WERI-Rb-1 (cell line): Measurements from ENCODE around the gene BCAR3.

Experiments used
- DNase-seq: peaks from one replicate; pipeline ENCODE4 v3.0.0-alpha.2; 2020
- H3K27ac ChIP-seq: fragments of 250-450 bp; sonication (Bioruptor Pico); 2 replicates; pipeline ENCODE4 v1.5.1; 2020; ENCODE audit warnings: mild to moderate bottlenecking, moderate library complexity
- H3K27me3 ChIP-seq: fragments of 250-450 bp; sonication (Bioruptor Pico); 2 replicates; pipeline ENCODE4 v1.5.1; 2021; ENCODE audit warnings: mild to moderate bottlenecking, low read depth, moderate library complexity; ENCODE audit not compliant: insufficient read depth, severe bottlenecking
- H3K36me3 ChIP-seq: fragments of 250-450 bp; sonication (Bioruptor Pico); 2 replicates; pipeline ENCODE4 v1.5.1; 2020; ENCODE audit warnings: mild to moderate bottlenecking, moderate library complexity
- H3K4me3 ChIP-seq: 2 replicates; pipeline ENCODE4 v1.5.1; 2011; ENCODE audit warnings: low read depth, mild to moderate bottlenecking, control low read depth, low read length
- H3K9me3 ChIP-seq: fragments of 250-450 bp; sonication (Bioruptor Pico); 2 replicates; pipeline ENCODE4 v1.5.1; 2021; ENCODE audit warnings: mild to moderate bottlenecking, moderate library complexity; ENCODE audit not compliant: severe bottlenecking
- TF ChIP-seq, protein P1 (sequence below): IDR thresholded peaks from 2 replicates; pipeline ENCODE4 v1.5.1; 2011; ENCODE audit warnings: low read depth, mild to moderate bottlenecking, control low read depth, inconsistent platforms, low read length

BCAR3 gene

GRCh38 chr1:93595743-93596142 is 85.9 kb downstream of the BCAR3 start:
- DNase-seq: no peak
- Histone ChIP-seq H3K27ac (no peak overlapping the region), H3K9me3 (no peaks in the 10 kb centered on the region), H3K36me3 (no peaks in the 10 kb centered on the region), H3K4me3 (no peak overlapping the region), H3K27me3 (no peaks in the 10 kb centered on the region)
- TF ChIP-seq, protein P1, sequence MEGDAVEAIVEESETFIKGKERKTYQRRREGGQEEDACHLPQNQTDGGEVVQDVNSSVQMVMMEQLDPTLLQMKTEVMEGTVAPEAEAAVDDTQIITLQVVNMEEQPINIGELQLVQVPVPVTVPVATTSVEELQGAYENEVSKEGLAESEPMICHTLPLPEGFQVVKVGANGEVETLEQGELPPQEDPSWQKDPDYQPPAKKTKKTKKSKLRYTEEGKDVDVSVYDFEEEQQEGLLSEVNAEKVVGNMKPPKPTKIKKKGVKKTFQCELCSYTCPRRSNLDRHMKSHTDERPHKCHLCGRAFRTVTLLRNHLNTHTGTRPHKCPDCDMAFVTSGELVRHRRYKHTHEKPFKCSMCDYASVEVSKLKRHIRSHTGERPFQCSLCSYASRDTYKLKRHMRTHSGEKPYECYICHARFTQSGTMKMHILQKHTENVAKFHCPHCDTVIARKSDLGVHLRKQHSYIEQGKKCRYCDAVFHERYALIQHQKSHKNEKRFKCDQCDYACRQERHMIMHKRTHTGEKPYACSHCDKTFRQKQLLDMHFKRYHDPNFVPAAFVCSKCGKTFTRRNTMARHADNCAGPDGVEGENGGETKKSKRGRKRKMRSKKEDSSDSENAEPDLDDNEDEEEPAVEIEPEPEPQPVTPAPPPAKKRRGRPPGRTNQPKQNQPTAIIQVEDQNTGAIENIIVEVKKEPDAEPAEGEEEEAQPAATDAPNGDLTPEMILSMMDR: no peak

DNA sequence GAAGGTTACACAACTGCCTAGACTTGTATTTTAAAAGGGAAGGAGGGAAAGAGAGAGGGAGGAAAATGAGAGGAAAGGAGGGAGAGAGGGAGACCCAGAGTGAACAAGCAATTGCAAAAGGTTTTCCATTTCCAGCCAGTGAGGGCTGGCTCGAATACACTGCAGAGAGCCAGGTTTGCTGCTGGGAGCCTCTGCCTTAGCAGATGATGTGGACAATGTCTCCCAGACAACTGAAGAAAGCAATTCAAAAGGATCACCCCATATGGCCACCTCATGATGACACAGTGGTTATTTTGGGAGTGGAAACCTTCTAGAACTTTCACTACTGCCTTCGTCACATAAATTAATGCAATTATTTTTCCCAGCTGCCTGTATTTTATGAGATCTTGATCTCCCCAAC is 86.4 kb downstream of the BCAR3 start:
- H3K27ac ChIP-seq: no peak overlapping the region
- H3K27me3 ChIP-seq: no peaks in the 10 kb centered on the region
- H3K36me3 ChIP-seq: no peaks in the 10 kb centered on the region
- TF ChIP-seq, protein P1: no peak
- no peak for DNase-seq
- H3K9me3 ChIP-seq: no peaks in the 10 kb centered on the region
- no peak overlapping the region for H3K4me3 ChIP-seq

DNA sequence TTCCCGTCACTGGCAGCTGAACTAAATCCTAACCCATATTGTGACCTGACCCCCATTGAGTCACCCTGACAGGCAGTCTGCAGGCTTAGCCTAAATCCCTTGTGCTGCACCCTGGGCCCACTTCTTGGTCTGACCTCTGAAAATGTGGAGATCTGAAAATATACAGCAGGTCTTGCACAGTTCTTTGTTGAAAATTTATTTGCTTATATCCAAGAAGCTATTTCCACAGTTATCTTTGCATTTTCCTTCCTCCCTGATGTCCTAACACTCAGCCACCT is 87.1 kb downstream of the BCAR3 start:
- Histone ChIP-seq H3K36me3 (no peaks in the 10 kb centered on the region), H3K9me3 (no peaks in the 10 kb centered on the region), H3K27ac (no peak overlapping the region), H3K4me3 (no peak overlapping the region), H3K27me3 (no peaks in the 10 kb centered on the region)
- TF ChIP-seq, protein P1: no peak
- DNase-seq: peak; percentile 13

DNA sequence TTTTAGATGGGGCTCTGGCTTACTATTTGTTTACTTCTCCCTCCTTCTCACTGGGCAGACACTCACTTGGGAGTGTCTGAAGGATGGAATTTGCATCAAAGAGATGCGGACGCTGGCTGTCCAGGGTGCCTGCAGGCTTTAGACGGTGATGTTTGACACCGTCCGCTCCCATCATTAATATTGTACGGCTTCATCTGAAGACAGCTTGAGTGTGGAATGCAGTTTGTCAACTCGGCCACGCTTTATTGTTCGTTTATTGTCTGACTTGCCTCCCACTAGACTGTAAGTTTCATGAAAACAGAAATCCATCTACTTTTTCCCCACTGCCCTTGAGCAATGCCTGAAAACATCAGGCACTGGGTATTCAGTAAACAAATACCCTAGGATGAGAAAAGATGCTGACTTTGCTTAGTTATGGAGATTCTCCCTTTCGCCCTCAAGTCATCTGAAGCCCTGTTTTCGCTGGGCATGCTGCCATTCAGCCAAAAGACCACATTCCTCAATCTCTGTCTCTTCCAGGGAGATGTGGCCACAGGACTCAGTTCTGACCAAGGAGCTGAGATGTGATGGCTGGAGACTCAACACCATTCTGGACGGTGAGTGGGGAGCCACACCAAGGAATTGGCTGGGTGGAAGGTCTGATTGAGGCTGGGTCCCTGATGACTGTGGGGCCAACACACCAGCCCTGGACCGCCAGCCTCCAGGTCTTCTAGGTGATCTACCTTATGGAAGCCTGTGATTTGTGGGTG is 87.6 kb downstream of the BCAR3 start:
- TF ChIP-seq, protein P1: no peak
- H3K36me3 ChIP-seq: no peaks in the 10 kb centered on the region
- no peak for DNase-seq
- no peak overlapping the region for H3K4me3 ChIP-seq
- no peaks in the 10 kb centered on the region for H3K27me3 ChIP-seq
- no peak overlapping the region for H3K27ac ChIP-seq
- no peaks in the 10 kb centered on the region for H3K9me3 ChIP-seq

DNA sequence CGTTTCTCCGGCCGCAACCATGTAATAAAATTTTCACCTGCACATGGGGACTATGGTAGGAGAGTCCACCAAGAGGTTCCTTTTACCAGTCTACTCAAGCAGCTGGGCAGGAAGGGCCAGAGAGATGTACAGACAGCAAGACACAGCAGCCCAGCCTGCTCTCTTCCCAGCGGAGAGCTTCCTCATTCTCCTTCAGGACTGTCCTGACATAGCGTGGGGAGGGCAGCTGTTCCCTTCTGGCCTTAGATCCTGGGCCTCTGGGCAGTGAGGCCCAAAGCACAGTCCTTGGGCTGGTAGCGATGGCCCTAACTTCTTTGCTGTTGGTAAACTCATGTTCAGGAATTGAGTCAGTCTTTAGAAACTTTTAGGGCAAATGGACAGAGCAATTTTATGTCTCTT is 89.1 kb downstream of the BCAR3 start:
- Histone ChIP-seq H3K27me3 (no peaks in the 10 kb centered on the region), H3K27ac (no peak overlapping the region), H3K36me3 (no peaks in the 10 kb centered on the region), H3K9me3 (no peaks in the 10 kb centered on the region), H3K4me3 (no peak overlapping the region)
- TF ChIP-seq, protein P1: no peak
- no peak for DNase-seq
